Stimulated activated CD4-positive, alpha-beta T cell treated with anti-CD3 and anti-CD28 coated beads, Interleukin-1b, Interleukin-23, amount 100 ng/mL, for 24 hours (primary cell): ENCODE data around the gene TOM1L1.

Source experiments
- DNase-seq, 4 experiments: peaks; one replicate each; pipeline ENCODE4 v3.0.0-alpha.2; 2020; ENCODE audit warnings: low read depth in 4 of 4, low spot score in 1 of 4

The TOM1L1 gene

DNA sequence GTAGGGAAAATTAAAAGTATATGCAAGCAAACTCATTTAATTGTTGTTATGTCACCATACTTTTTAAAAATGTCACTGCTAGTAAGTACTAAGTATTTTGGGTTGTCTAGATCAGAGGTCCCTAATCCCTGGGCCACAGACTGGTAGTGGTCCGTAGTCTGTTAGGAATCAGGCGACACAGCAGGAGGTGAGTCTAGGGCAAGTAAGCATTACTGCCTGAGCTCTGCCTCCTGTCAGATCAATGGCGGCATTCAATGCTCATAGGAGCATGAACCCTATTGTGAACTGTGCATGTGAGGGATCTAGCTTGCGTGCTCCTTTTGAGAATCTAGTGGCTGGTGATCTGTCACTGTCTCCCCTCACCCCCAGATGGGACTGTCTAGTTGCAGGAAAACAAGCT is 89.5 kb downstream of the TOM1L1 start:
- DNase-seq = no peak

- no peak for DNase-seq
These were observed 90.9 kb downstream of the TOM1L1 start for GRCh38 chr17:54991567-54991966.

DNA sequence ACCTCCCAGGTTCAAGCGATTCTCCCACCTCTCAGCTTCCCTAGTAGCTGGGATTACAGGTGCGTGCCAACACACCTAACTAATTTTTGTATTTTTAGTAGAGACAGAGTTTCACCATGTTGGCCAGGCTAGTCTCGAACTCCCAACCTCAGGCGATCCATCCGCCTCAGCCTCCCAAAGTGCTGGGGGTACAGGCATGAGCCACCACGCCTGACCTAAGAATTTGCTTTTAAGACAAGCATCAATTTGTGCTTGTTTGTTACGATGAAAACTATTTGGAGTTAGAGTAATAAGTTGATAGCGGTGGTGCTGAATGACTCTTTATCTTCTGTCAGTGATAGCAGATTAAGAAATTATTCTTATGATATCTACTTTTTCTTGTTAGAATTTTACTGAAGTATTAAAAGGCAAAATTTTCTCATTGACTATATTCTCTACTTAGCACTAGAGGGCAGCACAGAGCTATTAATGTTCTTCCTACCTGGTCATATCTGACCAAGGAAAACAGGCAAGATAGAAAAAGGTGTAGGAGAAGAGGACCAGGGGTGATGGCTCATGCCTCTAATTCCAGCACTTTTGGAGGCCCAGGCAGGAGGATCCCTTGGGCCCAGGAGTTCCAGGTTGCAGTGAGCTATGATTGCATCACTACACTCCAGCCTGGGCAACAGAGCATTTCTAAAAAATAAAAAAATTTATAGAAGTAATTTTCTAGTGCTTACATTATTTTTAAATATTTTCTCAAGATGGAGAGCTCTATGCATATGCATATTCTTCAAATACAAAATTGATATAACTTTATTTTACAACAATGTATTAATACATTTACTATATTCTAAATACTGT is 92.4 kb downstream of the TOM1L1 start:
- DNase-seq = no peak

GRCh38 chr17:54996441-54996840 is 95.8 kb downstream of the TOM1L1 start:
- DNase-seq = no peak

DNA sequence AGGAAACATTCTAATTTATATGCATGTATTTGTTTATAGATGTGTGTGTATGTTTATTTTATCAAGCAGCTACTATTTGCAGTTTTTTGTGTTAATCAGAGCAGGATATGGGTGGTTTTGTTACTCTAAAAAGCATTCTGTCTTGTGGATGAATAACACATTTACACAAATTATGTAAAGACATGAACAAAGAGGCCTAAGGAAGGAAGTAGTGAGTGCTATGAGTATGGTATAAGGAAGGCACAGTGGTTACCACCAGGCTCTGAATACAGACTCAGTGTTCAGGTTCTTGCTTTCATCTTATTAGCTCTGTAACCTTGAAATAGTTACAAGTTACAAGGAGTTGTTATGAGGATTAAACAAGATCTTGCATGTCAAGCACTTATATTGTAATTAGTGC is 101.8 kb downstream of the TOM1L1 start:
- no peak for DNase-seq

- DNase-seq = no peak
These were observed 103.8 kb downstream of the TOM1L1 start for GRCh38 chr17:55004484-55004883.

DNA sequence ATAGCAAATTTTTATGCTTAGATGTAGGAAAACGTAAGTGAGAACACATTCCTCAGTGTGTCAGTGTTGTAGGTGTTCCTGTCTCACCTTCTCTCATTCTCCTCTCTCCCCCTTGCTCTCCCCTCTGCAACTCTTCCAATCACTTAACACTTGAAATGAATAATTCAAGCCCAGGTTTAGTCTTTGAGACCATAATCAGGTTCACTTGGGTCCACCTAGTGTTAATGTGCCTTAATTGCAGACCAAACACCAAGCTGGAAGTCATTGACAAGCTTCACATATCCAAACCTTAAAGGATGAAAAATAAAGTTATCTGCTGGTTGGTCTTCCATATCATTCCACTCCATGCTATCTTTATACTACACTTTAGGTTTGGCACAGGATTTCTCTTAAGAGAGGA is 104.9 kb downstream of the TOM1L1 start:
- no peak for DNase-seq
